GM18870 (cell line): ENCODE data around the gene RNH1.

Source experiments
- ATAC-seq: cut with Tn5 transposase; IDR thresholded peaks from one replicate; pipeline ENCODE4 v1.9.1; 2021; ENCODE audit warnings: moderate library complexity; ENCODE audit not compliant: unreplicated experiment

Gene RNH1

GRCh38 chr11:499201-500076 lies 7.6 kb downstream of the RNH1 start:
- no peak for ATAC-seq

GRCh38 chr11:498297-499181 lies 8.5 kb downstream of the RNH1 start:
- ATAC-seq, result no peak

DNA sequence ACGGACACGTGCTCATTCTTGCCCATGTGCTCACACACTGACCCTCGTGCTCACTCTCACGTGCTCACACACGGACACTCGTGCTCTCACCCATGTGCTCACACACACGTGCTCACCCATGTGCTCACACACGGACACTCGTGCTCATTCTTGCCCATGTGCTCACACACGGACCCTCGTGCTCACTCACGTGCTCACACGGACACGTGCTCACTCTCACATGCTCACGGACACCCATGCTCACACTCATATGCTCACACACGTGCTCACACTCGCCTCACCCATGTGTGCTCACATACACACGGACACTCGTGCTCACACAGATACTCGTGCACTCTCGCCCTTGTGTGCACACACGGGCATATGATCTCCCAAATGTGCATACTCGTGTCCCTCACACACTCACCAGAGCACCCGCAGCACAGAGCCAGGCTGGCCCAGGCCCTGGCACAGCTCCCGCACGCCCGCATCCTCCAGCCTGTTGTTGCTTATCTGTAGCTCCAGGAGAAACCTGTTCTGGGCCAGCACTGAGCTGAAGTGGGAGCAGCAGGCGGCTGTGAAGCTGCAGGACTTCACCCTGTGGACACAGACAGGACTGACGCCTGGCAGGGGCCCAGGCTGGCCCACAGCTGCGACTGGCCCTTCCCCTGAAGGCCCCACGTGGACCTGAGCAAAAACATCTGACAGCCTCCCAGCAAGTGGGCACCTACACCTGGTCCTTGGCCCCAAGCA lies 9.3 kb downstream of the RNH1 start:
- no peak for ATAC-seq

DNA sequence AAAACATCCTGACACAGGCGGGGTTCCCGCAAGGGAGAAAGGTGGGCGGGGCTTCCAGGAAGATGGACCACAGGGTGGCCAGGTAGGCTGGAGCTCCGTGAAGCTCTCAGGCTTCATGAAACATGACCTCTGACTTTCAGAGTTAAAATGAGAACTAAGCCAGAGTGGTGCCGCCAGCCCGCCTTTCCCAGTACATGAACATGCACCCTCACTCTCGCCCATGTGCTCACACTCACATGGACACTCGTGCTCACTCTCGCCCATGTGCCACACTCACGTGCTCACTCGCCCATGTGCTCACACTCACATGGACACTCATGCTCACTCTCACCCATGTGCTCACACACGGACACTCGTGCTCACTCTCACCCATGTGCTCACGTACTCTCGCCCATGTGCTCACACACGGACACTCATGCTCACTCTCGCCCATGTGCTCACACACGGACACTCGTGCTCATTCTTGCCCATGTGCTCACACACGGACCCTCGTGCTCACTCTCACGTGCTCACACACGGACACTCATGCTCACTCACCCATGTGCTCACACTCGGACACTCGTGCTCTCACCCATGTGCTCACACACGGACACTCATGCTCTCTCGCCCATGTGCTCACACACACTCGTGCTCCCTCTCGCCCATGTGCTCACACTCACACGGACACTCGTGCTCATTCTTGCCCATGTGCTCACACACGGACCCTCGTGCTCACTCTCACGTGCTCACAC lies 10.0 kb downstream of the RNH1 start:
- no peak for ATAC-seq

GRCh38 chr11:495537-495931 lies 11.5 kb downstream of the RNH1 start:
- ATAC-seq, result no peak

- ATAC-seq, result no peak
Observed at GRCh38 chr11:494761-495536, 12.1 kb downstream of the RNH1 start.

DNA sequence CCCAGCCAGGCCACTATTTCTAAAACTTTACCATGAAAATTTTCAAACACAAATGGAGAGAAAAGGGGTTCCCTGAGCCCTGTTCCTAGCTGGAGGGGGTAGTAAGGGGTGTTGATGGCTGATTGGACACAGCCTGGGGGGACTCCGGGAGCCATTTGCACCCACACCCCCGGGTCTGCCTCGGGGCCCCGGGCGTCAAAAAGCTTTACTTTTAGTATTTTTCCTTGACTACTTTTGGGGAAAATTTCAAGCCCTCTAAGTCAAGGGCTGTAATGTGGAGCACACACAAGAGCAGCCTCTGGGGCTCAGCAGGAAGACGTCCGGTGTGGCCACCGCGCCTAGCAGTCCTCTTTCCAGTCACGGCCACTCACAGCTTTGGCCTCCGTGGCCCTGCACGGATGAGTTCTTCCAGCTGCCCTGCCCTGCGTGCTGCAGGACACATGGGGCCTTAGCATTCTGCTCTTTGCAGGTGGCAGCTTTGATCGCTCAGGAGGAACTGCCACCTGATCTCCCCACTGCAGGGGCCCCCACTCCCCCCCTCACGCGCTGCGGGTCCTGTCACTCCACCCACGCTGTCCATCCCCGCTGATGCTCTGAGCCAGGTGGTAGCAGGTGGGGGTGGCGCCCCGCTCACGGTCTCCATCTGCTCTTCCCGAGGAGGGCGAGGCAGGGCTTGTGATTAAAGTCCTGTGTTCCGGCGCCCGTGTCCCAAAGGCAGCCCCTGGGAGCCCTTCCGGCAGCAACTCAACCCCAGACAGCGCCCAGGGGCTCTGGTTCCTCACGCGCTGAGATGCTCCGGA lies 14.4 kb downstream of the RNH1 start:
- ATAC-seq, result no peak

- ATAC-seq, result no peak
Observed at GRCh38 chr11:491358-491757, 15.7 kb downstream of the RNH1 start.

DNA sequence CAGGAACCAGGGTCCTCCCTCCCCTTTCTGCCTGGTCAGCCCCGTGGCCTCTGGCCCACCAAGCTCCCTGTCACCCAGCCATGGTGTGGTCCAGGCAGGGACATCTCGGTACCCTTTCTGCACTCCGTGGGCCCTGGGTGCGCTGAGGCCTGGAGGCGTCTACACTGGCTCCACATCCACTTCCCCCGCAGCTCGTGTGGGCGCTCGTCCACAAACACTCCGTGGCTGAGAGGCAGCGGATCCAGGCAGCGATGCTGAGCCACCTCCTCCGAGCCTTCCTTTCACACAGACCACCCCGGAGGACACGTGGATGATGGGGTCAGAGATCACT lies 16.1 kb downstream of the RNH1 start:
- no peak for ATAC-seq

DNA sequence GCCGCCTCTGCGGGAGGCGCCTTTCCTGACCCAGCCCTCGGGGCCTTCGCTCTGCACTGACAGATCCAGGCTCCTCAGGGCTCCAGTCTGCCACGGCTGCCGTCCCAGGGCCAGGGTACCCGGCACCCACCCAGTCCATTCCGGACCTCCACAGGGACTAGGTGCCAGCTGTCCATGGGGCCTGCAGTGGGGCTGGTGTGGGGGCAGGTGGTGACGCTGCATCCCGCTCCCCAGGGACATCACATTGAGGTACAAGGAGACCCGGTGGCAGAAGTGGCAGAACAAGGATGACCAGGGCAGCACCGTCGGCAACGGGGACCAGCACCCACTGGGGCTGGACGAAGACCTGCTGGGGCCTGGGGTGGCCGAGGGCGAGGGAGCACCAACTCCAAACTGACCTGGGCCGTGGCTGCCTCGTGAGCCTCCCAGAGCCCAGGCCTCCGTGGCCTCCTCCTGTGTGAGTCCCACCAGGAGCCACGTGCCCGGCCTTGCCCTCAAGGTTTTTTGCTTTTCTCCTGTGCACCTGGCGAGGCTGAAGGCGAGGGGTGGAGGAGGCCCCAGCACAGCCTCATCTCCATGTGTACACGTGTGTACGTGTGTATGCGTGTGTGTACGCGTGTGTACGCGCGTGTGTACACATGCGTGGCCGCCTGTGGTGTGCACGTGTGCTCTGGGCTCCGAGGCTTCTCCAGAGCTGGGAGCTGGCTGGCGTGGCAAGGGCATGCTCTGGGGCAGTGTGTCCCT lies 16.7 kb downstream of the RNH1 start:
- ATAC-seq, result no peak

DNA sequence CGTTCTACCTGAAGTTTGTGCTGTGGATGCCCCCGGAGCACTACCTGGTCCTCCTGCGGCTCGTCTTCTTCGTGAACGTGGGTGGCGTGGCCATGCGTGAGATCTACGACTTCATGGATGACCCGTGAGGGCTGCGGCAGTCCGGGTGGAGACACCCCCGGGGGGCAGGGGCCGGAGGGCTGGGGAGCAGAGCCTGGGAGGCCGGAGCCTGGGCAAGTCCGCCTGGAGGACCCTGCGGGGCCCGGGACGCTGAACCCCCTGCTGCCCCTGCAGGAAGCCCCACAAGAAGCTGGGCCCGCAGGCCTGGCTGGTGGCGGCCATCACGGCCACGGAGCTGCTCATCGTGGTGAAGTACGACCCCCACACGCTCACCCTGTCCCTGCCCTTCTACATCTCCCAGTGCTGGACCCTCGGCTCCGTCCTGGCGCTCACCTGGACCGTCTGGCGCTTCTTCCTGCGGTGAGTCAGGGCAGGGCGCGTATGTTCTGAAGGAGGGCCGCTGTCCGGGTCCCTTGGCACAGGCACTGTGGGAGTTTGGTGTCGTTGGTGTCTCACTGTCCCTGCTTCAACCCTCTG lies 17.3 kb downstream of the RNH1 start:
- ATAC-seq, result no peak

GRCh38 chr11:488992-489391 lies 18.1 kb downstream of the RNH1 start:
- no peak for ATAC-seq

DNA sequence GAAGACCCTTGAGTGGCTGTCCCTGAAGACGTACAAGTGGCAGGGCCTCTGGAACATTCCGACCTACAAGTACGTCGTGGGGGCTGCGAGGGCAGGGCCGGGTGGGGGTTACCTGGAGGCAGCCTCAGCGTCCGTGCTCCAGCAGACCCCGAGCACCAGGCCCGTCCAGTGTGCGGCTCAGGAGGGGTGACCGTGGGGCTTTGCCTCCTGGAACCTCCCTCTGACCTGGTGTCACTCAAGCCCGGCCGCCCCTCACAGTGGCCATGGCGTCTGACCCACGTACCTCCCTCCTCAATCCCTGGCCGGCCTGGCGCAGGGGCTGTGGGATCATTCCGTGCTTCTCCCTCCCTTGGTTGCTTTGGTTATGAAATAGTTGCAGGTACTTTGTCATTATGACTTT lies 18.5 kb downstream of the RNH1 start:
- ATAC-seq, result no peak

DNA sequence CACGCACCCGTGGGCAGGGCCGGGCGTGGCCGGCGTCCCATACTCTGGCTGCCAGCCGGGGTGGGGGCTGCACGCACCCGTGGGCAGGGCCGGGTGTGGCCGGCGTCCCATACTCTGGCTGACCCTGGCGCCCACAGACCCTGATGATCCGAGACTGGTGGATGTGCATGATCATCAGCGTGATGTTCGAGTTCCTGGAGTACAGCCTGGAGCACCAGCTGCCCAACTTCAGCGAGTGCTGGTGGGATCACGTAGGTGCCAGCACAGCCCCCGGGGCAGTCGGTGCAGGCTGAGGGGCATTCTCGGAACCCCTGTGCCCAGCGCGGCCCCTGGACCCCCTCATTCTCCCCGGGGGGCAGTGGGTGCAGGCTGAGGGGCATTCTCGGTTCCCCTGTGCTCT lies 19.0 kb downstream of the RNH1 start:
- no peak for ATAC-seq

DNA sequence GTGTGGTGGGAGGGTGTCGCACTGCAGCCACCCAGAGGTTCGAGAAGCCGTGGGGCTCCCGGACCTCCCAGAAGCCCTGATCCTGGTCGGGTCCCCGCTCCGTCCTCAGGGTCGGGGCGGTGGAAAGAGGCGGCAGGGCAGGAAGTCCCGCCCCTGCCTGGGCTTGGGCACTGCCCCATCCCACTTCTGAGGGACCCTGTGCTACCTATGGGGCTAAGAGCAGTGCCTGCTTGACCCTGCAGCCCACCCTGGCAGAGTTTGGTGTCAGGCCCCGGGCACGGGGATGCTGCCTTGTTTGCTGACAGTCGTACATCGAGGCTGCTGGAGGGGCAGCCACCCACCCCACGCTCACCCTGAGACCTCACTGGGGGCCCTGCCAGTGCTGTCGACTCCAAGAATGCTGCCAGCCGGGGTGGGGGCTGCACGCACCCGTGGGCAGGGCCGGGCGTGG lies 19.4 kb downstream of the RNH1 start:
- no peak for ATAC-seq

DNA sequence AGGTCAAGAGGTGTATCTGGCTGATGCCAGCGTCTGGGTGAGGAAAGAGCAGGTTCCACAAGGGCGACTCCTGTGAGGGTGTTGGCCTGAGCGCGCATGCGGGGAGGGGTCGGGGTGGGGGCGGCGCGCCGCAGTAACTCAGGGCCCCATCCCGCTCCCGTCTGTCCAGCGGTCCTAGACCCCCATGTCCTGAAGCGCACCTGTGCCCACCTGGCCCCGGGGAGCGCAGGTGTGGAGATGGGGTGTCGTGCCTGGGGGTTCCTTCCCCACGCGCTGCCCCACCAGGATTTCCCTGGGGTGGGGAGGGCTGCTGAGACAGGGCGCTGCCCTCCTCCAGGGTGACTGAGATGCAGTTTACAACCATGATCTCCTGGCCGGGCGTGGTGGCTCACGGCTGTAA lies 20.9 kb downstream of the RNH1 start:
- no peak for ATAC-seq

GRCh38 chr11:484616-485015 lies 22.4 kb downstream of the RNH1 start:
- ATAC-seq, result no peak

- ATAC-seq, result no peak
Observed at GRCh38 chr11:479311-479710, 27.7 kb downstream of the RNH1 start.
